ENCODE results near the gene ABLIM3. TPM values are rescaled to one million over a fixed set of nuclear protein-coding genes. Genes with fewer than 3 reads are reported as not detected.

The ABLIM3 gene
- total and polyA plus RNA-seq, 2 of the 8 experiments (the other 6 are each of a cell fraction or from before 2014, with no cell fraction given): 0.36 to 0.56 TPM

DNA sequence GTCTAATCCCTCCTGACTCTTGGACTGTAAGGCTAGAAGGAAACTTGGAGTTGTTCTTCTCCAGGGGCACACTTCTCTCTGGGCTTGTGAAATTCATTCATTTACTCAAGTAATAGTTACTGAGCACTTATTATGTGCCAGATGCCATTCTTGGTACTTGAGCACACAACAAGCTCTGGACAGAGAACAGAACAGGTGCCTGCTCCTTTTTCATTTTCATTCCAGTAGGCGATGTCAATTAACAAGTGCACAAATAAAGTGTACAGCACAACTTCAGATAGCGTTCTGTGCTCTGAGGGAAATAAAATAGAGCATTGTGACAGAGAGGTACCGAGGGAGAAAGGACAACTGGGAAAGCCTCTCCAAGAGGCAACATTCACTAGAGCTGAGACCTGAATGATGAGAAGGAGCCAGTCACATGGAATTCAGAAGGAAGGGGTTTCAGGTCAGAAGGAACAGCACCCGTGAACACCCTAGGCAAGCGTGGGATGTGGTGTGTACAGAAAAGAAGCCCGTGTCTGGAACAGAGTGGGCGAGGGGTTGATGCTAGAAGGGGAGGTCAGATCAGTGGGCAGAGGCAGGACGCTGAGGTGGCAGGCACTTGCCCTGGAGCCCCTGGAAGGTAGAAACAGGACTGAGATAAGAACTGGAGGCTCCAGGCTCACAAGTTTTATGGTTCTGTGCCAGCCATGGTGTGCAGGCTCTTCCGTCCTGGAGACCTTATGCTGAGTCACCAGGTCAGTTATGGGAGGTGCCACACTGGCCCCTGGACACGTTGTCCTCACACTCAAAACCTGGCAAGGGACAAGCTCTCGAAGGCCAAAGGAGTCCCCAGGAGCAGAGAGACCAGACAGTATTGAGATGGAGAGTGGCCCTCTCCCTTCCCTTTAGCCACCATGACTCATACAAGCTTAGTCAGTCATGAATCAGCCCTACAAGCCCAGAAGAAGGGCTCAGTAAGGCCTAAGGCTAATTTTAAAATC is 7.2 kb upstream of the ABLIM3 start (continued):
- TF ChIP-seq, protein P1, sequence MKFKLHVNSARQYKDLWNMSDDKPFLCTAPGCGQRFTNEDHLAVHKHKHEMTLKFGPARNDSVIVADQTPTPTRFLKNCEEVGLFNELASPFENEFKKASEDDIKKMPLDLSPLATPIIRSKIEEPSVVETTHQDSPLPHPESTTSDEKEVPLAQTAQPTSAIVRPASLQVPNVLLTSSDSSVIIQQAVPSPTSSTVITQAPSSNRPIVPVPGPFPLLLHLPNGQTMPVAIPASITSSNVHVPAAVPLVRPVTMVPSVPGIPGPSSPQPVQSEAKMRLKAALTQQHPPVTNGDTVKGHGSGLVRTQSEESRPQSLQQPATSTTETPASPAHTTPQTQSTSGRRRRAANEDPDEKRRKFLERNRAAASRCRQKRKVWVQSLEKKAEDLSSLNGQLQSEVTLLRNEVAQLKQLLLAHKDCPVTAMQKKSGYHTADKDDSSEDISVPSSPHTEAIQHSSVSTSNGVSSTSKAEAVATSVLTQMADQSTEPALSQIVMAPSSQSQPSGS (IDR thresholded peaks at IDR 0.05; ENCODE audit: low read length): no peak
- TF ChIP-seq, protein P2, sequence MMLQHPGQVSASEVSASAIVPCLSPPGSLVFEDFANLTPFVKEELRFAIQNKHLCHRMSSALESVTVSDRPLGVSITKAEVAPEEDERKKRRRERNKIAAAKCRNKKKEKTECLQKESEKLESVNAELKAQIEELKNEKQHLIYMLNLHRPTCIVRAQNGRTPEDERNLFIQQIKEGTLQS (IDR thresholded peaks at IDR 0.05; ENCODE audit: insufficient read depth, low read depth, low read length): no peak
